Measurements from ENCODE around the gene GALNT13.

The GALNT13 gene

DNA sequence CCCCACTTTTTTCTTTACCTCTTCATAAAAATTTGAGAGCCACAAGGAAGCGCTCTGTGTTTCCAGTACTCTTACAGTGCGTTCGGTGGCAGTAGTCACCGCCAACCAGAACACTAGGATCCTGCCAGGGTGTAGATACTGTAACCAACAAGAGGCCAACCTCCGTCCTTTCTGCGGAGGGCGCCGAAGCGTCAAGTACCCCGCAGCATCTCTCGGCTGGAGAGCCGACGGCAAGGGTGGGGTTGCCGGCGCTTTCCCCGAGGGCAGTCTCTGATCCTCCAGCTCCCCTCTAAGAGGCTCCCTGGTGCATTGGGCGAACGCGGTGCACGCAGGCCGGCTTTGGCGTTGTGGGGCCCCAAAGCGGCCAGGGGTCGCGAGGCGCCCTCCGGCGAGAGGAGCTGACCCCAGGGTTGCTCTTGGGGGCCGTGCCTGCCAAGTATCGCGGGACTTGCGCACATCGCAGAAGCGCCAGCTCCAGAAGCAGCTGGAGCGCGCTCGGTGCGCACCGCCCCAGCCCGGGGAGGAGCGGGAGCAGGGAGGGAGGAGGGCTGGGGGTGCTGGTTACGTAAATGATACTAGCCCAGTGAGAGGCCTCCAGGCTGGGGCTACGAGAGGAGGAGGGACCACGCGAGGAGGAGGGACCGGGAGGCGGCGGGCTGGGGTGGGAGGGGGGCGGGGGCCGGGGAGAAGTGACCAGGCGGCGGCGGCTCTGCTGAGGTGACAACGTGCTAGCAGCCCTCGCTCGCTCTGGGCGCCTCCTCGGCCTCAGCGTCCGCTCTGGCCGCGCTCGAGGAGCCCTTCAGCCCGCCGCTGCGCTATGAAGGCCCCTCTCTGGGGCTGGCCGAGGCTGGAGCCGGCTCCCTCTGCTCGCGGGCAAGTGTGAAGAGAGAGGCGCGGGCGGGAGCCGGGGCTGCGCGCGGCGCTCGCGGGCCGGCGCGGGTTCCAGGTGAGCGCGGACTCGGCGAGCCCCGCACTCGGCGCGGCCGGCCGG is at the start of gene GALNT13:
TSS of gene GALNT13 (plus strand) at position 692 of the 991 bp plus-strand sequence.
- no peak for DNase-seq (ENCODE audit: low spot score)

DNA sequence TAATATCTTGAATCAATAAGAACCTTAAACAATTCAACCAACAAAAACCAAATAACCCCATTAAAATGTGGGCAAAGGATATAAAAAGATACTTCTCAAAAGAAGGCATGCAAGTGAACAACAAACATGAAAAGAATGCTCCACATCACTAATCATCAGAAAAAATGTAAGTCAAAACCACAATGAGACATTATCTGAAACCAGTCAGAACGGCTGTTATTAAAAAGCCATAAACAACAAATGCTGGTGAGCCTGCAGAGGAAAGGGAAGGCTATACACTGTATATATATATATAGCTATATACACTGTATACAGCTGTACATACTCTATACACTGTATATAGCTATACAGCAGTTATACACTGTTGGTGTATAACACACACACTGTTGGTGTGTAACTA is 47.8 kb upstream of the GALNT13 start:
- no peak for DNase-seq (ENCODE audit: low spot score)

DNA sequence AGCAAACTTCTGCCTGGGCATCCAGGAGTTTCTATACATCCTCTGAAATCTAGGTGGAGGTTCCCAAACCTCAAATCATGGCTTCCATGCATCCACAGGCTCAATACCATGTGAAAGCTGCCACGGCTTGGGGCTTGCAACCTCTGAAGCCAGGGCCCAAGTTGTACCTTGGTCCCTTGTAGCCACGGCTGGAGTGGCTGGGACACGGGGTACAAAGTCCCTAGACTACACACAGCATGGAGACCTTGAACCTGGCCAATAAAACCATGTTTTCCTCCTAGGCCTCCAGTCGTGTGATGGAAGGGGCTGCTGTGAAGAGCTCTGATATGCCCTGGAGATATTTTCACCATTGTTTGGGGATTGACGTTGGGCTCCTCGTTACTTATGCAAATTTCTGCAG is 43.4 kb upstream of the GALNT13 start:
- DNase-seq (ENCODE audit: low spot score): no peak

DNA sequence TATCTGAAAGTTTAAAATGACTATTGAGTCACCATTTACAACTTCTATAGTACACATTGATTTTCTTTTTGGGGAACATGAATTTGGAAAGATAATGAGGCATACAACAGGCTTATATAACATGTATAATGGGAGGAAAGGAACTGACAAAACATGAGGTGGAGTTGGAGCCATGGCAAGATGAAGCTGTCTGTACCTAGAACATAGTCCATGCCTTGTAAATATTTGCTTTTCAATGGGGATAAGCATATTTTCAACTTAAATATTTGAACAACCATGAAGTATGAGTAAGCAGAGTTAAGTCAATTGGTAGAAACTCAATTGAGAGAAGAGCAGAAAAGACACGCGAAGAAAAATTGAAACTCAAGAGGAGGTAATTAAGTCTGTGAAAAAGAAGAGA is 37.1 kb upstream of the GALNT13 start:
- no peak for DNase-seq (ENCODE audit: low spot score)

DNA sequence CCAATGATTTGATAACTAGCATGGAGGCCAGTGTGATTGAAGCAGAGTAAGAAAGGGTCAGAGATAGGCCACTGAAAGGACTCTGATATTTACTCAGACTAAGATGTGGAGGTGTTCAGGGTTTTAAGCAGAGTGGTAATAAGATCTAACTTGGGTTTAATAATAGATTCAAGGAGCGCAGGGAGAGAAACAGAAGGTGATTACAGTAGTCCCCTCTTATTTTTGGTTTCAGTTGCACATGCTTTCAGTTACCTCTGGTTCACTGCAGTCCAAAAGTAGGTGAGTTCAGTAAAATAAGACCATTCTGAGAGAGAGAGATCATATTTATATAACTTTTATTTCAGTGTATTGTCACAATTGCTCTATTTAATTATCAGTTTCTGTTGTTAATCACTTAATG is 13.5 kb upstream of the GALNT13 start:
- DNase-seq (ENCODE audit: low spot score): no peak

DNA sequence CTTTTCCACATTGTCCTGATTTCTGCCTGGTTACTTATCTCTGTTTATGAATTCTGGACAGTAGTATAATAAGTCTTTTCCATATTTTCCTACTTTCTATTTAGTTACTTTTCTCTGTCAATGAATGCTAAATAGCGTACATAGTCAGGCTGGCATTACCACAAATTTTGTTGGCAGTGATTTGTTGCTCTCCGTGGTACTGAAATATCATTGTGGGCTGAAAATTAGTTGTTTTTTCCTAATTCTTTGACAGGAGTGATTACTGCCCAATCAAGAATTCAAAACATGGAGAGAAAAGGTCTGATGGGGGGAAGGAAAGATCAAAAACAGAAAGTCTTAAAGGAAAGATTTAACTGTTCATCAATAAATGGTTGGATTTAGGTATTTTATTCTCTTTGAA is 7.7 kb upstream of the GALNT13 start:
- DNase-seq (ENCODE audit: low spot score): no peak

DNA sequence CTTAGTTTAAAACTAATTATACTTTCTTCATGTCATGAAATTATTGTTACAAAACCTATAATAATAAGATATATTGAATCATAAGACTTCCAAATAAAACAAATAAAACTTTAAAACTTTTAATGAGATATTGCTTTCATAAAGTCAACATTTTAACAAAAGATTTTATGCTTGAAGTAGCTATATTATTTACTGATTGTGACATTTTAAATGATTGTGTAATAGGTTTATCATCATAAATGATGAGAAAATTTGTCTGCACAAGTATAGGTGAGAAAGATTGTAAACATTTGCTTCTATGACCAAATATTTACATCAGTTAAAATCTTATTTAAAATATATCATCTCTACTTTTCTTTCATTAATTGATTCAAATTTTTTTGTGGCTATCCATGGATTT is 5.1 kb upstream of the GALNT13 start:
- no peak for DNase-seq (ENCODE audit: low spot score)

DNA sequence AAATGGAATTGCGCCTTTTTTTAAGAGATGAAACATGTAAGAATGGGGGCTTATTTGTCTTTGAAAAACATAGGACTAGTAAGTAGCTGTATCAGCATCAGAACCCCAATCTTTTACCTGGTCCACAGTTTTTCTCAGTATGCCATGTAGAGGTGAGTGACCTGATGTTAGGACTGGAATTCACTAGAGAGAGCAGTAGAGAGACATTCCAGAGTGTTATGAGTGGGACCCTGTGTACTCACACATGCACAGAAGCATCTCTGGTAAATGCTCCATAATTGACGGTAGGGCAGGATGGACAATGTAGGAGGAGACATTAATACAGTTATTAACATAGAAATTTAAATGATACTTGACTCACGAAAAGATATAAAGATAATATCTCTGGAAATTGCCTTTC is 1.4 kb upstream of the GALNT13 start:
- no peak for DNase-seq (ENCODE audit: low spot score)

DNA sequence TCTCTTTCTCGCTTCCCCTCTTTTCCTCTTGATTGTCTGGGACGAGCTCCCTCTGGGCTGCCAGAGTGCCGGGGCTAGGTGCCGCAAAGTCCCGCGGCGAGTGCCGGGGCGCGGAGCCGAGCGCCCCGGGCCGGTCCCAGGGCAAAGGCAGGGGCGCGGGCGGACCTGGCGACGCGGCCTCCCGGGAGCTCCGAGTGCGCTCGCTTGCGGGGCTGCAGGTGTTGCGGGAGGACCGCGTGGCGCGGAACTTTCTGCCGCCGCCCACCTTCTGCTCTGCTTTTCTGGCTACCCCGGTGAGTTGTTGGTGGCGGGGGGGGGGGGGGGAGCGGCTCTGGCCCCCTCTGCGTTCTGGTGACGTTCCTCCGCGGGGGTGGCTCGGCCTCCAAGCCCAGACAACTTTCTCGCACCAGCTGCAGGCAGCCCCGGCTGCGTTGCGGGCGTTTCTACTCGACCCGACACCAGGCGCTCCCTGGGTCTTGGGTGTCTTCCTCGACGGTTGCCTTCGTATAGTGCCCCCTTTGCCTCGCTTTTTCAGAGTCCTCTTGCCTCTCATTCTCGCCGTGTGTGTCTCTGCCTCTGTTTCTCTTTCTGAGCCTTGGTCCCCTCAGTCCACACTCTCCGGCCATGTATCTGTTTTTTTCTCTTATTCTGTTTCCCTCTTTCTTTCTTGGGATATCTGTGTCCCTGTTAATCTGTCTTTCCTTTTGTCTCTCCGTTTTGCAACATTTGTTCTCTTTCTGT is 759 bp downstream of the GALNT13 start:
- DNase-seq (ENCODE audit: low spot score): no peak

DNA sequence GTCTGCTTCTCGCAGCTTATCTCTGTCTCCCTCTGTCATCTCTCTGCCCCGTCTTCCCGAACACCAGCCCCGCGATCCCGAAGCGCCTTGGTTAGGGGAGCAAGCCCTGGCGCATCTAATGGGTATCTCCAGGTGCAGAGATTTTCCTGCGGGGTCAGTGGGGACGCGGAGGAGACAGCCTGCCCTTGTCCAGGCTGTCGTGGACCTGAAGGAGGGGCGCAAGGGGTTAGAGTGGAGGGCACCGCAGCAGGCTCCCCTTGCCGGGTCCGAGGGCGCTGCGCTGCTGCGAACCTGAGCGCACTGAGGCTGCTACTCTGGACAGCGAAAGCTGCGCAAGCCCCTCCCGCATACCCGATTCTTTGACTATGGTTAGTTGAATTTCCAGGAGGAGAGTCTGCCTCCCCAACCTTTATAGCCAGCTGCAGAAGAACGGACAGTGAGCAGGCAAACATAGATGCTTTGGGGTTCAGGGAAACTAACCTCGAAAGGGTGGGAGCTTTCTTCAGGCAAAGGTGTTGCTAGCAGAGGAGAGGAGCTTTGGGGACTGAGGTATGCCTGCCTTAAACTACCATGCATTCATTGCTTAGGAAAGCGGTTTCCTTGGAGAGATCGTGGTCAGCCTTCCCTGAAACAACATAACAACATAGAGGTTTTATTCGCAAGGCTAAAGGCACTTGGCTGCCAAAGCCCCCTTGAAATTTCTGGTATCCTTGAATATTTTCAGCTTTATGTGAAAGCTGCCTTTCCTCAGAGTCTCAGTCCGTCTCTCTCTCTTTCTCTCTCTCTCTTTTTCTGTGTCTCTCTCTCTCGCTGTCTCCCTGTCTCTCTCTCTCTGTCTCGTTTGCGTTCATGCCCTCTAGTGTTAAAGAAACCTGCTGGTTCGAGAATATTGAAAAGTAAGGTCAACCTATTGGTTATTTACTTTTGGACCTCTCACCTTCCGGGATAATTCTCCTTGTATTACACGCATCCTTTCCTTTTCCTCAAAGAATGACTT is 1.6 kb downstream of the GALNT13 start:
- no peak for DNase-seq (ENCODE audit: low spot score)

DNA sequence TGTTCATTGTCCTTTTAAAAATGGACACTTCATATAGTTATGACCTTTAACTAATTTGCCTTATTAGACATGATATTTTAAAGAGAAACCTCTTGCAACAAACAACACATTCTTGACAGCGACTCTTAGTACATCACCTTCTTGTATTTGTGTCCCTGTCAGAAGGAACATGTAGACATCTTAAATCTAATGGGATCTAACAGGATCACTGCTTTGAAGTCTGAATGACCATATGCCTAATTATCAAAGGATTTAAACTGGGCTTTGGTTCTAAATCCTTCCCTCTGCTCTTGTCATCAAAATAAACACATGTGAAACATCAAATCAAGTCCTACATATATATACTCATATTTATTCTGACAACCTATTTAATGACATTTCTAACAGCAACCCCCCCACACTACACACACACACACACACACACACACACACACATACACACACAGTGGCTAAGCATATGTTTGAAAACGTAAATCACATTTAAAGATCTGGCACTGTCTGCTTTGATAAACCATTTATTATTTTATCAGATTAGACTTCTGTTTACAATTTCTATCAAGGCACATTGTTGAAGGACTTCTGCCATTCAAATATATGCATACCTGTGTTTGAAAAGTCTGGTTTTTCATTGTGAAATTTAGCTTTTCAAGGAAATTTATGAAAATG is 4.2 kb downstream of the GALNT13 start:
- DNase-seq (ENCODE audit: low spot score): no peak

DNA sequence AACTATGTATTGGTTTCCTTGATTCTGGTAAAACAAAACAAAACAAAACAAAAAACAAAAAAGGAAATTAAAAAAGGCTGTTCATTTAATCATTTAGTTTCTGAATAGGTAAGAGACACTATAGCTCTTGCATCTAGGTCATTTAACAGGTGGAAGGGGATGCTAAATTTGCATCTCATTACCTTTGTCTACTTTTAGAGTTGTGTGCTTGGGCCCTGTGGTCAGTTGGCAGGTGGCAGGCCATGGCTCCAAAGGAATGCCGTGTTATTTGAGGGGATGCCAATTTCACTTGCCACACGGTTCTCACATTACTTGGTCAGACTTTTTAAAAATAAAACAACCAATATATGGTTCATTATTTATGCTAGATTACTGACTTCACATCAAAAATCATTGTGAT is 9.2 kb downstream of the GALNT13 start:
- no peak for DNase-seq (ENCODE audit: low spot score)

DNA sequence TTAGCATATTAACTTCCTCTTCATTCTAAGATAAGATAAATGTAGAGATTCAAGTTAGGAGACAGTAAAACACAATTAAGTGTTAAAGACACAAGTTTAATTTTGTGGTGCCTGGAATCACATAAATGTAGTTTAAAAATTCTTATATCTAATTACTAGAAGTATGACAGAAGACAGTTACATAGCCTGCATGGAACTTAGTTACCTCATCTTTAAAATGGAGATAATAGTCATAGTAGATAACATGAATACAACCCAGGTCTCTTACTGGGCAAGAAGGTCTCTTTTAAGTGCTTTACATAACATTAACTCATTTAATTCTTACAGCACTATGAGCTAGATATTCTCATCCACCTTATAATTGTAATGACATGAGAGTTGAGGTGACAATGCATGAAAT is 15.1 kb downstream of the GALNT13 start:
- DNase-seq (ENCODE audit: low spot score): no peak

DNA sequence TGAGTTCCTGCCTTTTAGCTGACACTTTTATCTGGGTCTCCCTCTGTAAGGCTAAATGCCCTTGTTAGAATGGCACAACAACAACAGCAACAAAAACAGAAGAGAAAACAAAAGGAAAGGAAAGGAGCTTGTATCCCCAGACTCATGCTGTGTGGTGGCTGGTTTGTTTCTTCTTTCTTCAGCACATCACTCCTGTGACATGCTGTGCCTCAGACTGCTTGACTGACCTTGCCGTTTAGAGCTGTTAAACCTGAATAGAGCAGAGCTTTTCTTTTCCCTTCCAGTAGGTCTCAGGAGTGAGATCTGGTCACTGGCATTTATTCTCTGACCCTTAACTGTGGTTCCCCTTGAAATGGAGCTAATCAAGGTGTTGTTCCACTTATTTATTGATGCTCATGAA is 18.9 kb downstream of the GALNT13 start:
- no peak for DNase-seq (ENCODE audit: low spot score)

DNA sequence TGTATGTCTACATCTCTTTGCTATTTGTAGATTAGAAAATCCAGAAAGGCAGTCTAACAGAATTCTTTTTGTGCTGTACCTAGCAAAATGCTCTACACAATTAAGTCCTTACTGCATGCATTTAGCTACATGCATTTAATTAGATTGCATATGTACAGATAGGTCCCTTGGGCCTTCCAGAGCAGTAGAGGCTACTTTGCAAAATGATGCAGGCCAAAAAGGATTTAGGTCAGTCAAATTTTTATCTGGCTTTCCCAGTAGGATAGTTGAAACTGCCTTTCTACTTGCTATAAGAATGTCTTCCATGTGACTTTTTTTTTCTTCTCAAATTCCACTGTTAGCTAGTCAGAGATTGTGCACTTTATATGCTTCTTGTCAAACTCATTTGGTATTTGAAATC is 19.3 kb downstream of the GALNT13 start:
- DNase-seq (ENCODE audit: low spot score): no peak

DNA sequence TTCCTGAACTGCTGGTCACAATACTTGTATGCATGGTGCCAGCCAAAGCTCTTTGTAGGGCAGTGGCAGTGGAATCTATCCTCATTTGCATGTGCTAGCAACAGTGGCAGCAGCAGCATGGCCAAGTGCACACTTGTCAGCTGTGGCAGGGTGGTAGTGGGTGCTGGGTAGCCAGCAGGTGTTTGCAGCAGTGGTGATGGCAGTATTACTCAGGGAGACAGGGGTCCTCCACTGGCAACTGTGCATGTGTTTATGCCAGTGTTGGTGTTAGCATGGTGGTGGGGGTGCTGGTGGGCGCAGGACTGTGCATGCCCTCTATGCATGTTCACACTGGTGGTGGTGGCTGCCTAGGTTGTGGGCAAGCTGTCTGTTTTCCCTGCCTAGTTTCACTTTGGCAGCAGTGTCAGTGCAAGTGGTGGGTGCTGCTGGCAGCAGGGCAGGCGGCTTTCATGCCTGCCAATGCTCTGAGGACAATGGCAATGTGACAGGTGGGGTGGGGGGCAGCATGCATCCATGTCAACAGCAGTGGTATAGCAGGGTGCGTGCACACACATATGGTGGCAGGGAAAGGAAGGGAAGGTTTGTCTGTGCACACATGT is 41.2 kb downstream of the GALNT13 start:
- no peak for DNase-seq (ENCODE audit: low spot score)

DNA sequence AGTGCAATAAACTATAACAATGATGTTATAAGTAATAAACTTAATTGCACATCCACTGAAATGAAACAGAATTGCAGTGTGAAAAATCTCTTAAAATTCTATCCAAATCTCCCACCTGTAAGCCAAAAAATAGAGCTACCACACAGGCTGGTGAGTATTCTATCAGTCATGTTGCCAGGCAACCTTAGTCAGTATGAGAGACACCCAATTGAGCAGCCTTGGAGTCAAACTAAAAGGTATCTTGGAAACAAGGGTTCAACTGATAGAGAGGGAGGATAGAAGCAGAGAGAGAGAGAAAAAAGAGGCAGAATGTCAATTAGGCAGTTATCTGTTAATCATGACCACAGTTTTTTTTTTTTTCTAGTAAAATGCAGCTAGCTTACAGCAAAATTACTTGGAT is 45.8 kb downstream of the GALNT13 start:
- DNase-seq (ENCODE audit: low spot score): no peak

DNA sequence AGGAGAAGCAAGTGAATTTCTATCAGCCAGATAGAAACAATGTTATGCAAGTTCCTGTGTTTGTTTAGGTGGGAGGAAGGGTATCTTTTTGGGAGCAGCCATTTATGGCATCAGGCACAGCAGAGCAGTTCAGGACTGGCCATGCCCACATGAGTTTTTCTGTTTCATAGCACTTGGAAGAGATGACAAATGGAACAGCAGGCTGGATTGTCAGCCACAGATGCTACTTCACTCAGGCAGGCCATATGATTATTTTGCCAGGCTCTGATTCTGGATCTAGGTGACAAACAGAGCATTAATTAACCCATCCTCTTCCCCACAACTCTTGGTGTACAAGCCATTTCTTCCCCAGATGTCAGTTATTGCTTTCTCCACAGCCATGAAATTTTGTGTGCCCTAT is 63.8 kb downstream of the GALNT13 start:
- no peak for DNase-seq (ENCODE audit: low spot score)

DNA sequence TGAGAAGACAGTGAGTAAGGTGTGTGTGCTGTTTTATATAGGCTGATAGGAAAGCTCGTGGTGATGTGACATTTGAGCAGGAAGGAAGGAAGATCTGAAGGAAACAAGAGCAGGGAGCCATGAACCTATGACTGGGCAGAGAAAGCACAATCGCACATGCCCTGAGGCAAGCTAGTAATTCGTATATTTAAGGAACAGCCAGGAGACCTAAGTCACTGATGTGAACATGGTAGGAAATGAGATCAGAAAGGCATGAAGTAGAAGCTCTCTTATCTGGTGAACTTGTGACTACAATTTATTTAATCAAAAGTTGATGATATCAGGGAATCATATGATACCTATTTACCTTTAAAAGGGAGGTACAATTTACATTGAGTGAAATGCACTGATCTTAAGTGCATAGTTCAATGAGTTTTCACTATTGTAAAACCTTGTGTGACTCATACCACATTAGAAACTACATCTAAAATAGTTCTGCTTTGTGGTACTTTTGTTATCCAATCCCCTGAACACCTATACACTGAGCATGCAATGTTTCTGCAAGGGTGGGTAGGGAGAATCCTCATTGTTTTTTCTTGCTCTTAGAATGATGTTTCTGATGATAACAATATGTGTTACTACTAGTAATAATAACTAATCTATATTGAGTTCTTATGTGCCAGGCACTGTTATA is 67.5 kb downstream of the GALNT13 start:
- no peak for DNase-seq (ENCODE audit: low spot score)

DNA sequence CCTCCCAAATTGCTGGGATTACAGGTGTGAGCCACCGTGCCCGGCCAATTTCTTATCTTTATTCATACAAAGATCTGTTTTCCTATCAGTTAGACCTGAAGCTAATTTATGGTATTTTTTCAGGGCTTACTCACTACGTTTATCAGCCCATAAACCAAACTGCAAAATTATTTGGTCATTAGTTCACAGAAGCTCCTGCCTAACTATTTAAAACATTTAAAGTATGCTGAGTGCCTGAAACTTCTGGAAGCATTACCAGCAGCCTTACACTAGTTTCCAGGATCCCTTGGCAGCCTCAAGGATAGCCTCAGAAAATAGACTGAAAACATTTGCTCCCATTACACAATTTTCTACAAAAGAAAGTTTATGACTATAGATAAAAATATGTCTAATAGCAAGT is 68.8 kb downstream of the GALNT13 start:
- DNase-seq (ENCODE audit: low spot score): no peak

DNA sequence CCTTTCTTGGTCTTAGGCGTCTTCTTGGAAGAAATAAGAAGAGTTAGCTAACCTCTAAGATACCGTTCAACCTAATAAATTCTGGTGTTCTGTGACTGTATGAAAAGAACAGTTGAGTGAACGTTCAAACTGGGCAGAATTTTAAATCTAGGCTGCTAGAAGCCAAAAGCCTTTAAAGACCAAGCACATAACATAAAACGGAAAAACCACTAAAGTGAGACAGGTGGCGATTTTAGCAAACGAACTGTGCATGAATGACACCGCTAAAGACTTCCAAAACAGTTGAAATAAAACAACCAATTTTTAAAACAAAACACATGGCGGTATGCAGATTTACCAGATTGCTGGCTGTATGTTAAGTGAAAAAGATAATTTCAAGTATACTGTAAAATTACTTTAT is 73.1 kb downstream of the GALNT13 start:
- DNase-seq (ENCODE audit: low spot score): no peak

Measured in CD4-positive, alpha-beta T cell treated with Interleukin-15 for 4 hours (primary cell).